Epithelial cell of esophagus (primary cell): ENCODE results near the gene OSBPL10.

Experiments used
- DNase-seq: peaks from one replicate; pipeline ENCODE4 v3.0.0; 2010; ENCODE audit warnings: low read depth
- H3K4me3 ChIP-seq: 2 replicates; pipeline ENCODE4 v1.5.1; 2011; ENCODE audit warnings: mild to moderate bottlenecking, low read length, control low read depth
- CTCF ChIP-seq: IDR thresholded peaks from 2 replicates; pipeline ENCODE4 v1.5.1; 2011; ENCODE audit warnings: low read depth, mild to moderate bottlenecking, low read length, control low read depth, inconsistent platforms; ENCODE audit not compliant: insufficient read depth; ENCODE audit errors: missing control alignments

OSBPL10 gene

GRCh38 chr3:31813686-31814085 lies 167.4 kb downstream of the OSBPL10 start:
- no peak for TF ChIP-seq CTCF
- peak; percentile 68 for DNase-seq
- H3K4me3 ChIP-seq, result no peak overlapping the region

GRCh38 chr3:31813197-31813596 lies 167.9 kb downstream of the OSBPL10 start:
- TF ChIP-seq CTCF, result no peak
- peak; percentile 52 for DNase-seq
- no peak overlapping the region for H3K4me3 ChIP-seq

GRCh38 chr3:31810991-31811433 lies 170.1 kb downstream of the OSBPL10 start:
- no peak overlapping the region for H3K4me3 ChIP-seq
- no peak for TF ChIP-seq CTCF
- DNase-seq, result no peak

GRCh38 chr3:31808143-31808720 lies 172.8 kb downstream of the OSBPL10 start:
- DNase-seq, result no peak
- no peak overlapping the region for H3K4me3 ChIP-seq
- no peak for TF ChIP-seq CTCF

GRCh38 chr3:31804251-31805051 lies 176.6 kb downstream of the OSBPL10 start:
- H3K4me3 ChIP-seq, result no peak overlapping the region
- DNase-seq, result peak; percentile 39
- TF ChIP-seq CTCF, result no peak

- no peak for DNase-seq
Measured at GRCh38 chr3:31802981-31803740, 177.9 kb downstream of the OSBPL10 start.

More at GRCh38 chr3:31802981-31803740, 177.9 kb downstream of the OSBPL10 start:
- no peak overlapping the region for H3K4me3 ChIP-seq
- TF ChIP-seq CTCF, result no peak
